Measurements from ENCODE around the gene TENM3.

TENM3 gene

DNA sequence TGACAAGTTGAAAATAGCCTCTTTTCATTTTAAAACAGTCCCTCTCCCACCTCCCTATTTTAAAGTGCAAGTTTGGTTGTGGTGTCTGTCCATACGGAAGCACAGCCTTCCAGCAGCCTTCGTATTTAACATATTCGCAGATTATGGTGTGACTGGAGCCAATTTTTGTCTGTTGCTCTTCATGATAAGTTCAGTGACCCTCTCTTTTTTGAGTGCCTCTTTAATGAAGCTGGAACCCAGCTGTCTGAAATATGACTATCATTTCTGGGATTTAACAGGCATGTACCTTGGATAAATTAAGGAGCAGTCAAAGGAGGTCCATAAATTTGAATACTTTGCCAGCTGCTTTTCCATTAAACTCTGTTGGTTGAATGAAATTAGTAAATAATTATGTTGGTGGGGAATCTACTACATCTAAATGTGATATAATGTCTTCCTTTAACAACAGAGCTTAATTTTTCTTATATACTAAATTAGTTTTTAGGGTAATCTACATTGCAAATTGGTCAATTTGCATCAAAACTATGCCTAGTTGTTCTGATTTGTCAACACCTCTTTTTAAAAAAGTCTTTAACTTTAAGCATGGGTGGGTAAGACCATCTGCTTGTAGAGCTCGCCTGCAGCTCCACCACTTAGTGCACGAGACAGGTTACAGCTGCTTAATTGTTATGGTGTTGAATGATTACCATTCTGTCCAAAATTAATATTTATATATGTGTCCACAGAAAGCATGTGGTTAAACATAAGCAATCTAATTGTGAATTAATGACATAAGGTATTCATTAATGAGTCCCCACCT is 457.4 kb downstream of the TENM3 start:
- no peak for DNase-seq

DNA sequence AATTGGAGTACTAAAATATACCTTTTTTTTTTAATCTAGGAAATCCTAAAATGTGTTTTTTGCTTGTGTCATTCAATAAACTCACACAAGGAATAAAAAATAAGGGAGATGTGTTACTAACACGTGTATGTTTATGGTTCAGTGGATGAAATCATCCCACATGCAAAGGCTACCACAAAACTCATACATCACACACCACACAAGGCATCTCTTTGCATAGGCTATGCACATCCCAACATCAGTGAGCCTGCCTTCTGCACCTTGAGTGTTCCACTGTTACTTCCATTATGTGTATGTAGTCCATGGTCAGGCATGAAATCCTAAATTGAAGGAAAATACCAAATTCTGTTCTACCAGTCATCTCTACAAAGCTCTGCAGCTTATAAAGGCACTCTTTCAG is 460.9 kb downstream of the TENM3 start:
- no peak for DNase-seq

DNA sequence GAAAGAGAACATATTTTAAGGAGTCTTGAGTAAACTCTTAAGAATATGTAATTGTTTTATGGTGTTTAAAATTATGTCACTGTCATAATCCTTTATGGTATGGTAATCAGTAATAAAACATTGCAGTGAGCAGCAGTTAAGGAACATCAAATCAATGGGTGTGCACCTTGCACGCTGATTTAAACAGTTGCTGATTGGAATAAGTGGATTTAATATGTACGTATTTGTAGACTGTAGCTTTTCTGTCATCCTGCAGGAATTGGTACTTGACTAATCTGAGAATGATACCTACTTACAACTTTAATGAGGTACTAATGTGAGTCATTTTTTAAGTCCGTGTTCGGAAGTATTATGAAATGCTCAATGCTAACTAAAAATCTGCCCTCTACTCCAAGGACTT is 461.7 kb downstream of the TENM3 start:
- DNase-seq: no peak

DNA sequence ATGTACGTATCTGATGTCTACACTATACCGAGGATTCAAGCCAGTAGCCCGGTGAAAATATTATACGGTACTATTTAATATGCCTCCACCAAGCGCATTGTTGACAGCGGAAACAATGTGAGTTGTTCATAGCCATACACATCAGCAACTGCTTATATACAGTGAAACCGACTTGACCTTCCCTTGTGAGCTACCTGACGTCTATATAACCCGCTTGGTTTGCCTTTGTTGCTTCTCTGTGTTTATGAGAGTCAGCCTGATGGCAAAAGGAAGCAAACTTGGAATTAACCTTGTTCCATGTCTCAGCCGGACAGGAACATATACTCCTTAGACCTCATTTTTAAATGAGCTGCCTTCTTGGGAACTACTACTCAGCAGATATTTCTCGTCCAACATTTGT is 462.2 kb downstream of the TENM3 start:
- no peak for DNase-seq

DNA sequence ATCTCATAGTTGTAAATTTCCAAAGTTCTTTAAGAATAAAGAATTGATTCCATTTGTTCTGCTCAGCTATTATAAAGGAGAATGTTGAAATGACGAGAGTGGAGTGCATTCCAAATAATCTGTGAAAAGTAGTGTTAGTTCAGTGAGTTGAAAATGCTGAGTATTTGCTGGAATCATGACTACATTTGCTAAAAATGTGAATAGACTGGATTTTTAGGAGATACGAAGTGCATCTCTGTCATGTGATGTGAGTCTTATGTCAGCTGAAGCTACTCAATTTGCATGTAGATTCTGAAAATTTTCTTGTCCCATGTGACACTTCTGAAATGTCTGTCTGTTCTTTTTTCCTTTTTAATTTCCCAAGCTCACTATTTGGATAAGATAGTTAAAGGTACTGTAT is 468.0 kb downstream of the TENM3 start:
- DNase-seq: no peak

DNA sequence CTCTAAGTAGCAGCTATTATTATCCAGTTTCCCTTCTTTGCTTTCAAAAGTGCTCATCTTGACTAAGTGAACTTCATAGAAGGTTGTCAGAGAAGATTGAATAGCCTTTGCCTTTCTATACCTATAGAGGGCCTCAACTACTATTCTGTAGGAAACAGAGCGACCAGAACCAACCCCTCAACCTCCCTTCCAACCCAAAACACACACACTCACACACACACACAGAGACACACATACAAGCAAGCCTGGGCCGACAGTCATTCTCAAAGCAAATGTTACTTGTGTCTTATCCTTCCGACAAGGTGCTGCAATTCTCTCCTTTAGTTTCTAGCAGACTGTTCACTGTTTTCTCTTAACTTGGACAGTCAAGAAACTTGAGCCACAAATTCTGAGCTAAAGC is 472.3 kb downstream of the TENM3 start:
- no peak for DNase-seq

DNA sequence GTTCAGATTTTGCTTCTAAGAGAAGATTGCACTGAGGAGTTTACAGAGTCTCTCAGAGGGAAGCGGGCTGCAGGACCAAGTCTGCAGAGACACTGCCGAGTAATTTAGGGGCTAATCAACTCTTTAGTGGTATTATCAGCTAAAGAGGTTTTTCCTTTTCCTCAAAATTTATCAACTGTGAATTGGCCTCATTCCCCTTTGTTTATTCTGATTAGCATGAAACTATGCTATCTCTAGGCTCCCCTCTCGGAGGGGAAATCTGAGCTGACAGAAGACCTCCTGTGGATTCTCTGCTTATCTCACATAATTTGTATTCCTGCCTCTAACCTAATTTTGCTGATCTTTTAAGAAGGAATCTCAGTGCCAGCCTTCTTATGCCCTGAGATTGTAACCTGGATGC is 473.0 kb downstream of the TENM3 start:
- no peak for DNase-seq

DNA sequence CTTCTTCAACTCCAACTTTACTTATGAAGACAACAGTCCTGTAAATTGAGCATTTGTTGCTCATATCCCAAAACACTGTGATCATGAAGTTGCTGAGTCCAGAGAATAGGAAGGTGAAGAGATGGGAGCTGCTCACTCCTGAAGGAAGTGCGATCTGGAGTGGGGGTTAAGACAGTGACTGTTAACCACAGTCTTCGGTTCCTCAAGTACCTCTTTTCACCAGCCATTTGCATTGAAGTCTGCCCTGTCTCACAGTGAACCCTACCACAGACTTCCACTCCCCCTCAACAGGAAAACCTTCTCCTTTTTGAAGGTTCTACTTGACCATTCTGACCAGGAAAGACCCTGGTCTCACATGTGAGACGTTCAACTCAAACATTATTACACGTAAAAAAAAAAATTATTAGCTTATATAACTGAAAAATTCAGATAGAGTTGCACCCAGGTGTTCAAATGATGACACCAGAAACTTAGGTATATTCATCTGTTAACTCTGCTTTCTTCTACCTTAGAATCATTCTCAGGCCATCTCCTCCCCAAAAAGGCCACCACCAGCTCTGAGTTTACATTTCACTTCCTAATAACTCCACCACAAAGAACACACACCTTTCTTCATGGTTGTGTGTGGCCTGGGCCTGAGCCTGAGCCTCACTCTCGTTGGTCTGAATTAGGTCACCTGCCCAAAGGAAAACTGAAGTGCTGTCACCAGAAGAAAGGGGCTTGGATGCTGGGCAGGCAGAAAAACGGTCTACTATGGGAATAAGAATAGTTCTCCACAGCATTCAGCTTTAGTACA is 474.8 kb downstream of the TENM3 start:
- DNase-seq: no peak

DNA sequence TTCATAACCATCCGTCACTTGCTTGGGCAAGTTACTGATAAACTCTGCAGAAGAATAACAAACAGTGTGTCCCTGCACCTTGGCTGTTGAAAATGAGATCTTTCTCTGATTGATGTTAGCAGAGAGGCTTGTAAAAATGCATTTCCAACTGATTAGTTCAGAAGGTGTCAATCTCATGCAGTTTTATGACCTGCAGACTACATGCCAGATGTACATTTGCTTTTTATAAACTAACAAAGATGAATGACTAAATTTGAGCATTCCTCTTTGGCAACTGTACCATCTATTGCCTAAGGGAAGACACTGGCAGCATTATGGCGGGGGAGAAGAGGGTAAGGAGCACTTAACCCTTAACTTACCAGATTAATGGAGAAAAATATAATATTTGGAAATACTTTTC is 481.2 kb downstream of the TENM3 start:
- no peak for DNase-seq

DNA sequence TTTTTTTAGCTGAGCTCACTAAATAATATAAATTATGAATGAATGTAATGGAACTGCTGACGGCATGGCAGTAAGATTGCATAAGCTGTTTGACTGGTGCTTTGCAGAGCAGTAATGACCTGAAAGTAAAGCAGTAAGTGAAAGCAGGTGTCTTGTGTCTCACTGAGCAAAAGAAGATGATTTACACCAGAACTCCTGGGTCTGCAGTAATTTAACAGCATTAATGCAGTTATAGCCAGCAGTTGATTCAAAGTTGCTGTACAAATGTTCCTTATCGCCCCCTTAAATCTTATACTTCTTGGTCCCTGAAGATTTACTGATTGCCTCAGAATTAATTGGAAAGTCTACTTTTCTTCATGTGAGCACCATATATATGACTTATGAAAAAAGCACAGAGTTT is 486.3 kb downstream of the TENM3 start:
- no peak for DNase-seq

DNA sequence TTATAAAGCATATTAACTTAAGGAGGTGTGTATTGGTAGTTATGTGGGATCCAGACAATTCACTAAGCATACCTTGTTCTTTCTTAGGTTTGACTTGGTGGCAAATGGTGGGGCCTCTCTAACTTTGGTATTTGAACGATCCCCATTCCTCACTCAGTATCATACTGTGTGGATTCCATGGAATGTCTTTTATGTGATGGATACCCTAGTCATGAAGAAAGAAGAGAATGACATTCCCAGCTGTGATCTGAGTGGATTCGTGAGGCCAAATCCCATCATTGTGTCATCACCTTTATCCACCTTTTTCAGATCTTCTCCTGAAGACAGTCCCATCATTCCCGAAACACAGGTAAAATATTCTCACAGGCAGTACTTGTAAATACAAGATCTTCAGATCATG is 487.6 kb downstream of the TENM3 start:
- no peak for DNase-seq

DNA sequence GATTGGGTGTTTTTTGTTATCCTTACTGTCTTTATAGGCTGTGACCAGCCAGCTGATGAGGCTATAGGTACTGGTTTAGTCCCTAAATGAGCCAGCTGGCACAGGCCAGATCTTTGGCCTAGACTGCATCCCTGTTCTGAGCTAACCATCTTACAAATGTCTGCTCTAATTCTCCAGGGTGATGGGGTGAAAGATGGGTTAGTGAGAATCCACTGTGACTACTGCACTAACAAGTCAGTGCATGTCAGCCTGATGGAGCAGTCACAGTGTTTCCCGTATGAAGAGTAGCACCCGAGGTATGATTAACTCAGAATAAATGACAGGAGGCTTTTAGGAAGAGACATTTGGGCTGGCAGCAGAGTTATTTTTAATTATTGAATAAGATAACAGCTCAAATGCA is 493.0 kb downstream of the TENM3 start:
- no peak for DNase-seq

DNA sequence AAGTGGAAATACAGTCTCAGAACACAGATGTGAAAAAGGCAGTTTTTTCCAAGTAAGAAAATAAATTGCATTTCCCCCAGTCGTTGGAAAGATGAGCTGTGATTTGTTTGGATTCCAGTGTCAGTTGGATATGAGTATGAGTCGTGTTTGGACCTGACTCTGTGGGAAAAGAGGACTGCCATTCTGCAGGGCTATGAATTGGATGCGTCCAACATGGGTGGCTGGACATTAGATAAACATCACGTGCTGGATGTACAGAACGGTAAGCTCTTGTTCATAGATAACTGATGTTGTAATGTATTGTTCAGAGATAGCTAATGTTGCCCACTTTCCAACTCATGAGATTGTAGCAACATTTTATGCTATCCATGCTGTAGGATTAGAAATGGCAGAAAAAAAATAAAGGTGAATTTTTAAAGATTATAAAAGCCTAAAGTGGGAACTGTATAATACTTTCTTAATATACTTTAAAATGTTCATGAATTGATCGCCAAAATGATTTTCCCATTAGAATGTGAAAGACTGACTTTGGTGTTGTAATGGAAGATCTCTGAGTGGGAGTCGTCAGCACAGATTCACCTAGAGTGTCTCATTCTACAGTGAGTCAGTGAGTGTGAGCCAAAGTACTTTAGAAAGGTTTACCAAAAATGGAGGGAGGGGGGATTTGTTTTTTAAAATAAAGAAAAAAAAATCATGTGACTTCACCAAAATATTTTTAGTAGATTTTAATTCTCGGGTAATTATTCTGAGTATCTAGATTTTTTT is 495.3 kb downstream of the TENM3 start:
- DNase-seq: no peak

DNA sequence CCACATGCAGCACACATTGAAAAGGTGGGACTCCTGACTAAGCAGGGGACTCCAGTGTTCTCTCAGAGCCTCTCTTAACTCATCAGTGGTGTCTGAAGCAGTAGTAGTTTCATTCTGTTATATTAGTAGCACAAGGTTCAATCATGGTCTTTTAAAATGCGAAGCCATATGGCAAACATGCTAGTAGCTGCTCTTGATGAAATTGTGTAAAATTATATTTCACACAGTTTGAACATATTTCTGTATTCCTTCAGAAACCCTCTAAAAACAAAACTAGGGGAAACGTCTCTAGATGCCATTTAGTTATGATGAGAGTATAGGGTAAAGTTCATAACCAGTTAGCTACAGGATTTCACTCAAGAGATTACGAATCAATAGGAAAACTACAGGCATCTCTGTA is 497.1 kb downstream of the TENM3 start:
- DNase-seq: no peak

DNA sequence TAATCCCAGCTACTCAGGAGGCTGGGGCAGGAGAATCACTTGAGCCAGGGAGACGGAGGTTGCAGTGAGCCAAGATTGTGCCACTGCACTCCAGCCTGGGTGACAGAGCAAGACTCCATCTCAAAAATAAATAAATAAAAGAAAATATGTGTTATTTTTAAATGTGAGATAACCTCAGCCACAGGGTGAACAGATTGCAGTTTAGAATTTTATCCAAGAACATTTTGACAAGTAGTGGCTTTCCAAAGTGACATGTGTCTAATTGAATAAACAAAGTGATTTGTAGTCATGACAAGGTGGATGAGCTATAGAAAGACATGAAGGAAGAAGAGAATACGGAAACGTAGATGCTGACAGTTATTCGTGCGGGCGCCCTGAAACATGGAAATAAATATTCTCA is 497.9 kb downstream of the TENM3 start:
- no peak for DNase-seq

DNA sequence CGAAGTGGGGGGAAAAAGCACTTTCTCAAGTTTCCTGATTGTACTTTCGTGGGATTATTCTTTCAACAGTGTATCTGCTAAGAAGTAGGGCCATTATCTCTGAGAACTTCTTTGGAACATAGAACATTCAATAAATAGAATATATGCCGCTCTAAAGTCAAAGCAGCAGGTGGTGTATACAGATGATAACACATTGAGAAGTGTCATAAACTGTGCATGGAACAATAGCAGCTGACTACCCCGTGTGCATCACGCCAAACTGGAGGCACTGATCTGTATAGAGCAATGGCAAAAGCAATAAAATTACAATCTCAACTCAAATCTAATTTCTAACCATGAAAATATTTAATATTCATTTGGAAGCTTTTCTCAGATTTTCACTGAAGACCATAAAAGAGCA is 498.7 kb downstream of the TENM3 start:
- no peak for DNase-seq

DNA sequence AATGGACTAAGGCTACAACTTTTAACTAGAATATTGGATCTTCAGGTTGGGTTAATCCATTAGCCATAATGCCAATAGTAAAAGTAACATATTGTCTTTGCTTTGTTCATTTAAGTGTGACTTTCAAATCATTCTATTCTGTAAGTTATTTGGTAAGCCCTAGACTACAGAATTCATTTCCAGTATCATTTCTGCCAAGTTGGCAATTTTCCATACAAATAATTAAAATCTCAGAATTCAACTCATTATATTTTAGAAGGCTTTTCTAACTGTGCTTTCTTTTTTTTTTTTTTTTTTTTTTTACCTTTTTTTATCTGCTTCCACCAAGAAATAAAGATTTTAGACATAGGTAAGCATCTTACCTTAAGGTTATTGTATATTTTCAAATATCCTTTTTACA is 500.6 kb downstream of the TENM3 start:
- DNase-seq: no peak

DNA sequence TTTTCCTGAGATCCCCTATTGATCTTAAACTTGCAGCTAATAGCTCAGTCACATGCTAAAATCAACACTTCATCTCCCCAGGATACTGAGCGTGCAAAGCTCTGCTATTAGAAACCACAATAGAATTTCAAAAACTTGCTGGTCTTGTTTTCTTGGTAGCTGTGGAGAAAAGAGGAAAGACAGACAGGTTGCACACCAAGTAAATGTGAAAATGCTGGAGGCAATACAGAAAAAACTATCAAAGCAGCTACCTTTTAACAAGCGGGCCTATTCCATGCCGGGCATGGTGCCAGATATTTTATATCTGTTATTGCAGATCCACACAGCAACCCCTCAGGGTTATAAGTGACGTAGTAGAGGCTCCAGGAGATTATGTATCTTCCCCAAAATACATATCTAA is 502.0 kb downstream of the TENM3 start:
- DNase-seq: no peak

DNA sequence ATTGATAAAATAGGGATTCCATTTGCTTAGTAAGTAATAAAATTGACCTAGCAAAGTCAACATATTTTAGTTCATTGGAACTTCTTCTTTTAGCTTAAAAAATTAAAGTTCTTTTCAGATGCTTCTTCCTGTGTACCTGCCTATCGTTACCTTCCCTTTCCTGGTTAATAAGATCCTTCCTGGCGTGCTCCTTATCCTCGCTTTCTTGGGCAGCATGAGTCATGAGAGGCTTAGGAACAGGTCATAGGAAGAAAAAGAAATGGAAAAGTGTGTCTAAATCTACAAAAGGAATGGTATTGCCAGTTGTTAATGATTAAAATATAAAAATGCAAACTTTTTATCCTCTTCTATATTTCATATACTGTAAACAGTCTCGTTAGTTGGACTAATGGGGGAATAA is 503.7 kb downstream of the TENM3 start:
- no peak for DNase-seq

DNA sequence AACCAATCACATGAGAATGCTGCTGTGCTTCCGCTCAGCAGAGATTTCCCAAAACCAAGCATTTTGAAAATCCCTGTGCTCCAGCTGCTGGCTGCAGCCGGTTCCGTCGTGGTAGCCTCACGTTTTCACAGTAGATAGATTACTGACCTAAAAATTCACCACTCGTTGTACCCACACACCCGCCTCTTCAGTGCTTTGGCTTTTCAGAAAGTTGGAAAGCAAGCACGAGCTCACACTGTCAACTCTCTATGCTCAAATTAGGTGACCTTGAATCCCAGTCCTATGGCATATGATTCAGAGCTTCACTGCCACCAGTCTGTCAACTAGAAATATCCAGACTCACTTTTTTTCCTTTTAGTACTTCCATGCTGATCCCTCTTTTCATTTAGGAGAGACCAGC is 505.1 kb downstream of the TENM3 start:
- no peak for DNase-seq

DNA sequence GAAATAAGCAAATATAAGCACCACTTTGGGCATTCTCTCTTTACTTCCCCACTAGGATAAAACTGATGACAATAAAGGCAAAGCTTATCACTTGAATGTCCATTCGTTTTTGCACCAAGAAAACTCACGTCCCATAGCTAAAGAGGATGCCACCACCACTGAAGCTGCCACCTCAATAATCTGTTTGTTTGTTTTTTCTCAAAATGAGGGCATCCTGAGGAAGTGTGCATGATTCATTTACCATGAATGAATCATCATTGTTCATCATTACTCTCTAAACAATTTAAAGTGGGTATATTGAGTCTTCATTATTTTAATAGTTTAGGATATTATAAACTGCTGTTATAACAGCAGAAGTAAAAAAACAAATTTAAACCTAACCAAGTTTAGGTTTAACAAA is 505.7 kb downstream of the TENM3 start:
- DNase-seq: no peak

DNA sequence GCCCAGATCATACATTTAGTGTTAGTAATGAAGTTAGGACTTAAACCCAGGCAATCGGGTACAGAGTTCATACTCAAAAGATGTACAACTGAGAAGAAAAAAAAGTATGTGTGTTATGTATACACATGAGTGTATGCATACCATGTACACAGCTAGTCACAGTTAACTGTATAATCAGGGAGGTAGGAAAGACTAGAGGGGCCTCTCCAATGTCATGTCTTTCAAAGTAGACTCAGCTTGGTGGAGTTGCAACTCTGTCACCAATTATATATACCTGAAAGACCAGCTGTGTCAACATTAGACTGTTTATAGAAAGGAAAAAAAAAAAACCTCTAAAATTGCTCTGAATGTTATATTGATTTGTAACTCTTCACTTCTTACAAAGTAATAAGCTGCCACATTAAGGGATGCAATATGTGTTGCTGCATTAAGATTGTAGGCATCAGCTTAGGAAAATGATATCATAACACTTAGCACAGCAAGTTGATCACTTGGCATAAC is 506.5 kb downstream of the TENM3 start:
- no peak for DNase-seq

DNA sequence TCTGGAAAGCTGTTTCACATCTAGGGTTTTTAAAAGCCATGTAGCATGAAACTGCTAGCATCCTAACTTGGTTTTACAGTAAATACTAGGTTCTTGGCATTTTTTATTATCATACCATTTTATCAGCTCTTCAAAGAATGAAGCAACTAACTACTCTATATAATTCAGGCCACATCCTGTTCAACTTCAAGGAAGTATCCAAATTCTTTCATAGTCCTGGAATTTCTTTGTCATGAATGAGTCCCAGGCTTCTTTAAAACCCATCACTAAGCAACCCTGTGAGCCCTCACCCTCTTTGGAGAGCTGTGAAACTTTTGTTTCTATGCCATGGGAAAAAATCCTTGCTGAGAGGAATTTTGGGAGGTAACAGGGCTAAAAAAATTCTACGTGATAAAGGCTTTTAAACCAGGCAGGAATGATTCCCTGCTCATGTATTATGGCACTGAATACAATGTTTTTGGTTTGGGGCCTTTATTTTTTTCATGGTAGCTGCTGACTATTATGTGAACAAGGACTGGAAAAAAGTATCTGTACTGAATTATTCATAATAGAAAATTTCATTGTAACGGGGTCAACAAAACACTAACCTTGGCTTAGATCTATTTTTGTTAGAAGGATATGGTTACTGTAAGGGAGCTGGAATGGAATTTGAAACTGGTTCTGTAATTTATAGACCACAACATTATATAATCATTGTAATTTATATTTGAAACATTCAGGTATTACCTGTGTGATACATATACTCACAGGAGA is 509.1 kb downstream of the TENM3 start:
- DNase-seq: no peak
